ENCODE results near the gene NPPC. TPM values are rescaled to one million over a fixed set of nuclear protein-coding genes. Genes with fewer than 3 reads are reported as not detected.

The NPPC gene
- polyA plus RNA-seq, 1 of the 3 experiments (the other 2 are of a cell fraction) = not detected

GRCh38 chr2:231923951-231924888, 2.0 kb downstream of the NPPC start:
- H3K27ac ChIP-seq (ENCODE audit: low read depth in 2 of 2, low read length in 1 of 2) = no peak overlapping the region
- H3K4me2 ChIP-seq = no peak overlapping the region
- CTCF ChIA-PET = interaction anchor here (0.8 to 14.3 kb wide), 38 partner anchors 8 to 598 kb away, joined by 3 to 214 read pairs (median 6); partner anchors contain the start of gene PRSS56
- H3K4me3 ChIP-seq (ENCODE audit: low read depth in 2 of 2, low read length in 1 of 2) = no peak overlapping the region
- no peak for DNase-seq
- POLR2A ChIA-PET = no interaction called here
- H3K27me3 ChIP-seq (ENCODE audit: insufficient read depth) = peaks cover 40% of the 10 kb centered on the region
- no peaks in the 10 kb centered on the region for H3K79me2 ChIP-seq (ENCODE audit: insufficient read depth)
- no peak overlapping the region for H3K9ac ChIP-seq
- WGBS (ENCODE audit: low lambda C conversion rate) = 69% methylated on average over 19 of the region's 24 CpGs
- peaks cover 0 to 20% of the 10 kb centered on the region in 2 experiments; a peak in 1 of 4 replicates for H3K4me1 ChIP-seq (ENCODE audit: control insufficient read depth in 1 of 2, insufficient read depth in 2 of 2, low read depth in 1 of 2, low read length in 1 of 2)
- no peaks in the 10 kb centered on the region for H4K20me1 ChIP-seq (ENCODE audit: insufficient read depth)
- no peaks in the 10 kb centered on the region for H3K9me2 ChIP-seq
- no peaks in the 10 kb centered on the region for H3K9me3 ChIP-seq
- no peak for TF ChIP-seq NRF1 (IDR thresholded peaks at IDR 0.05; ENCODE audit: low read depth, low read length)
- no peak for TF ChIP-seq TCF12 (IDR thresholded peaks at IDR 0.05)
- no peak for TF ChIP-seq RXRA (IDR thresholded peaks at IDR 0.05; ENCODE audit: borderline replicate concordance, low read depth)
- no peak for TF ChIP-seq MAX (IDR thresholded peaks at IDR 0.05; ENCODE audit: low read depth)
- no peak for TF ChIP-seq NFIC (IDR thresholded peaks at IDR 0.05; ENCODE audit: borderline replicate concordance)
- no peak for TF ChIP-seq FOXJ3 (CRISPR knock-in tag; IDR thresholded peaks at IDR 0.05)
- TF ChIP-seq TAF1 (IDR thresholded peaks at IDR 0.05; ENCODE audit: borderline replicate concordance, low read depth, low read length) = no peak
- no peak for TF ChIP-seq MXI1 (IDR thresholded peaks at IDR 0.05; ENCODE audit: low read depth, low read length)
- H2AFZ ChIP-seq (ENCODE audit: low read depth) = no peak overlapping the region
- H3K36me3 ChIP-seq (replicated peaks in 1 of 2; ENCODE audit: control insufficient read depth in 1 of 2, insufficient read depth in 2 of 2, low read length in 1 of 2) = no peaks in the 10 kb centered on the region
- no peaks in the 10 kb centered on the region for H3F3A ChIP-seq (replicated peaks; ENCODE audit: insufficient read depth)

- Histone ChIP-seq H4K20me1 (ENCODE audit: insufficient read depth) (no peaks in the 10 kb centered on the region), H3K9ac (no peak overlapping the region), H3K9me2 (no peaks in the 10 kb centered on the region), H3K9me3 (no peaks in the 10 kb centered on the region), H3K4me3 (ENCODE audit: low read depth in 2 of 2, low read length in 1 of 2) (no peak overlapping the region), H3F3A (replicated peaks; ENCODE audit: insufficient read depth) (no peaks in the 10 kb centered on the region), H3K79me2 (ENCODE audit: insufficient read depth) (no peaks in the 10 kb centered on the region), H2AFZ (ENCODE audit: low read depth) (no peak overlapping the region), H3K36me3 (replicated peaks in 1 of 2; ENCODE audit: control insufficient read depth in 1 of 2, insufficient read depth in 2 of 2, low read length in 1 of 2) (no peaks in the 10 kb centered on the region), H3K4me2 (no peak overlapping the region), H3K4me1 (ENCODE audit: control insufficient read depth in 1 of 2, insufficient read depth in 2 of 2, low read depth in 1 of 2, low read length in 1 of 2) (peaks cover 0 to 20% of the 10 kb centered on the region in 2 experiments; a peak in 1 of 4 replicates), H3K27me3 (ENCODE audit: insufficient read depth) (peaks cover 29% of the 10 kb centered on the region; the same call in 1 of the 2 replicates), H3K27ac (ENCODE audit: low read depth in 2 of 2, low read length in 1 of 2) (no peak overlapping the region)
- TF ChIP-seq TCF12 (IDR thresholded peaks at IDR 0.05) = no peak
- no peak for TF ChIP-seq PBX3 (IDR thresholded peaks at IDR 0.05)
- TF ChIP-seq GABPA (IDR thresholded peaks at IDR 0.05; ENCODE audit: low read depth) = no peak
- no peak for TF ChIP-seq FOXJ3 (CRISPR knock-in tag; IDR thresholded peaks at IDR 0.05)
- TF ChIP-seq, protein P1, sequence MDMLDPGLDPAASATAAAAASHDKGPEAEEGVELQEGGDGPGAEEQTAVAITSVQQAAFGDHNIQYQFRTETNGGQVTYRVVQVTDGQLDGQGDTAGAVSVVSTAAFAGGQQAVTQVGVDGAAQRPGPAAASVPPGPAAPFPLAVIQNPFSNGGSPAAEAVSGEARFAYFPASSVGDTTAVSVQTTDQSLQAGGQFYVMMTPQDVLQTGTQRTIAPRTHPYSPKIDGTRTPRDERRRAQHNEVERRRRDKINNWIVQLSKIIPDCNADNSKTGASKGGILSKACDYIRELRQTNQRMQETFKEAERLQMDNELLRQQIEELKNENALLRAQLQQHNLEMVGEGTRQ (IDR thresholded peaks at IDR 0.05; ENCODE audit: borderline replicate concordance, low read depth, low read length) = no peak
- no peak for TF ChIP-seq RXRA (IDR thresholded peaks at IDR 0.05; ENCODE audit: borderline replicate concordance, low read depth)
- no peak for TF ChIP-seq CTCF (IDR thresholded peaks at IDR 0.05)
- TF ChIP-seq JUND (IDR thresholded peaks at IDR 0.05) = no peak
- no peak for TF ChIP-seq CHD2 (IDR thresholded peaks at IDR 0.05; ENCODE audit: low read length, partially characterized antibody)
- TF ChIP-seq MEF2A (IDR thresholded peaks at IDR 0.05; ENCODE audit: borderline replicate concordance, low read depth) = no peak
- ChIA-PET CTCF (interaction anchor here (0.7 to 14.3 kb wide), 8 partner anchors 12 to 600 kb away, joined by 3 to 214 read pairs (median 16); no protein-coding TSS in a partner anchor), POLR2A (no interaction called here)
- no peak for DNase-seq
- no CpG with 5 or more reads among the region's 3 CpGs for WGBS (ENCODE audit: low lambda C conversion rate)
These were observed 3.2 kb downstream of the NPPC start for GRCh38 chr2:231923010-231923344.
